CD4-positive, alpha-beta T cell (primary cell): ENCODE measurements around the gene OR52H1. TPM values are rescaled to one million over a fixed set of nuclear protein-coding genes. Genes with fewer than 3 reads are reported as not detected.
"Not testable (repeated sequence)": the region's sequence is repeated elsewhere in the genome, so short reads cannot be mapped to it uniquely, and the experiment has no call there.

Experiments
- ATAC-seq: fragments of 200-7000 bp; cut with Tn5 transposase; one replicate; pipeline ENCODE4 v1.10.0; 2022; ENCODE audit warnings: mild to moderate bottlenecking; ENCODE audit not compliant: poor library complexity
- CTCF ChIA-PET: fragments of 350-600 bp; sonication (Branson Sonifier 250); formaldehyde crosslinking; loops from one replicate; lab custom pipeline; 2021; ENCODE audit warnings: antibody characterized with exemption, inconsistent platforms; lab: Charles Lee
- POLR2A ChIA-PET: fragments of 350-600 bp; sonication (Branson Sonifier 250); formaldehyde crosslinking; loops from one replicate; lab custom pipeline; 2021; ENCODE audit warnings: antibody characterized with exemption, inconsistent platforms; lab: Charles Lee
- DNase-seq, 14 experiments: peaks; one replicate each; pipeline ENCODE4 v3.0.0-alpha.2; 2013 to 2020; ENCODE audit warnings: mixed read lengths in 2 of 14
- H3K27ac ChIP-seq, 2 donors: one replicate each; pipeline versions ENCODE4 v1.5.1 to v1.7.0; 2013; ENCODE audit warnings: low read length in 2 of 2, low read depth in 1 of 2, mild to moderate bottlenecking in 1 of 2
- H3K27me3 ChIP-seq, 2 experiments: 1 replicate in 1 of 2; 2 replicates in 1 of 2; pipeline versions ENCODE4 v1.6.1 to v1.7.0; 2013; ENCODE audit warnings: low read length in 2 of 2, control low read depth in 1 of 2, mild to moderate bottlenecking in 1 of 2, moderate library complexity in 1 of 2; ENCODE audit not compliant: insufficient read depth in 2 of 2, control insufficient read depth in 1 of 2
- H3K36me3 ChIP-seq: one replicate; pipeline ENCODE4 v1.6.1; 2013; ENCODE audit warnings: low read length, control low read depth; ENCODE audit not compliant: insufficient read depth
- H3K4me1 ChIP-seq: one replicate; pipeline ENCODE4 v1.6.1; 2013; ENCODE audit warnings: low read length, control low read depth; ENCODE audit not compliant: insufficient read depth
- H3K4me3 ChIP-seq: one replicate; pipeline ENCODE4 v1.5.1; 2013; ENCODE audit warnings: mild to moderate bottlenecking, low read length, moderate library complexity
- H3K9me3 ChIP-seq, 2 experiments: 1 replicate in 1 of 2; 2 replicates in 1 of 2; pipeline versions ENCODE4 v1.6.1 to v1.7.0; 2013; ENCODE audit warnings: low read length in 2 of 2, mild to moderate bottlenecking in 2 of 2, control low read depth in 1 of 2, moderate library complexity in 1 of 2; ENCODE audit not compliant: control insufficient read depth in 1 of 2, insufficient read depth in 1 of 2
- H3K27ac Mint-ChIP-seq: one replicate; pipeline ENCODE4 v1.8.0; 2020; ENCODE audit warnings: mixed read lengths
- H3K27me3 Mint-ChIP-seq: one replicate; pipeline ENCODE4 v1.8.0; 2021; ENCODE audit warnings: mixed read lengths
- H3K36me3 Mint-ChIP-seq: one replicate; pipeline ENCODE4 v1.8.0; 2021; ENCODE audit warnings: low read depth, mixed read lengths
- H3K4me1 Mint-ChIP-seq: one replicate; pipeline ENCODE4 v1.8.0; 2021; ENCODE audit warnings: low read depth, mixed read lengths
- H3K4me3 Mint-ChIP-seq: one replicate; pipeline ENCODE4 v1.8.0; 2020; ENCODE audit warnings: mild to moderate bottlenecking, mixed read lengths
- H3K9me3 Mint-ChIP-seq: one replicate; pipeline ENCODE4 v1.8.0; 2020; ENCODE audit warnings: mixed read lengths
- intact Hi-C, 2 experiments: fragments of 100-400 bp; cut with DNase I in 1 of 2; cut with micrococcal nuclease in 1 of 2; formaldehyde crosslinking; loops; one replicate each; pipeline versions ENCODE4 v1.15.1 to v1.9.0; 2023 to 2025; cut with DNase I, micrococcal nuclease
- total RNA-seq, 174 experiments: library from RNA in 2 of 174; stranded (reverse) in 2 of 174; gene quantifications; one replicate each; pipeline ENCODE4 v1.2.3 and lab custom pipeline; 2021 to 2026
- TF ChIP-seq, protein P1 (sequence below): fragments of 200-600 bp; IDR thresholded peaks from one replicate; pipeline ENCODE4 v1.8.0; 2022; ENCODE audit warnings: antibody characterized with exemption, mild to moderate bottlenecking

OR52H1 gene
- total RNA-seq, 2 experiments from 2014 or later = 0.22 TPM; not detected in 1

DNA sequence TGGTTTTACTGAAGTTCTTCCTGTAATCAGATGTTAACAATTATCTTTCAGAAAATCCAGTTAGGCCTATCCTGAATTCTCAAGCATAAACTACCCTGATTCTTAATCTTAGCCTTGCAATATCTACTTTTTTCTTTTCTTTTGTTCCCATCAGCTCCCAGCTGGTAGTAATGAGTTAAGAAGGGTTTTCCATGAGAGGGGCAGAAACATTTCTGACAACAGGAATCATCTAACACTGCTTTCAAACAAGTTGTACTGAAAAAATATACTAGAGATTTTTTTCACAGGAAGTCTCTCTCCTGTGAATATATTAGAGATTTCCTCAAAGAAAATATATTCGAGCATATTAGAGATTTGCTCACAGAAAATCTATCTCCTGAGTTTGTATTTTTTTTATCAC, 44.8 kb upstream of the OR52H1 start:
- Histone ChIP-seq H3K27me3 (peaks cover 0 to 8% of the 10 kb centered on the region in 2 experiments), H3K27ac (no peak overlapping the region), H3K9me3 (no peaks in the 10 kb centered on the region), H3K4me3 (no peak overlapping the region), H3K4me1 (peaks cover 8% of the 10 kb centered on the region), H3K36me3 (no peaks in the 10 kb centered on the region)
- Mint-ChIP-seq H3K4me1 (peaks cover 12% of the 10 kb centered on the region), H3K4me3 (no peak overlapping the region), H3K27me3 (peaks cover 14% of the 10 kb centered on the region), H3K9me3 (no peaks in the 10 kb centered on the region), H3K27ac (no peak overlapping the region), H3K36me3 (no peaks in the 10 kb centered on the region)
- TF ChIP-seq, protein P1, sequence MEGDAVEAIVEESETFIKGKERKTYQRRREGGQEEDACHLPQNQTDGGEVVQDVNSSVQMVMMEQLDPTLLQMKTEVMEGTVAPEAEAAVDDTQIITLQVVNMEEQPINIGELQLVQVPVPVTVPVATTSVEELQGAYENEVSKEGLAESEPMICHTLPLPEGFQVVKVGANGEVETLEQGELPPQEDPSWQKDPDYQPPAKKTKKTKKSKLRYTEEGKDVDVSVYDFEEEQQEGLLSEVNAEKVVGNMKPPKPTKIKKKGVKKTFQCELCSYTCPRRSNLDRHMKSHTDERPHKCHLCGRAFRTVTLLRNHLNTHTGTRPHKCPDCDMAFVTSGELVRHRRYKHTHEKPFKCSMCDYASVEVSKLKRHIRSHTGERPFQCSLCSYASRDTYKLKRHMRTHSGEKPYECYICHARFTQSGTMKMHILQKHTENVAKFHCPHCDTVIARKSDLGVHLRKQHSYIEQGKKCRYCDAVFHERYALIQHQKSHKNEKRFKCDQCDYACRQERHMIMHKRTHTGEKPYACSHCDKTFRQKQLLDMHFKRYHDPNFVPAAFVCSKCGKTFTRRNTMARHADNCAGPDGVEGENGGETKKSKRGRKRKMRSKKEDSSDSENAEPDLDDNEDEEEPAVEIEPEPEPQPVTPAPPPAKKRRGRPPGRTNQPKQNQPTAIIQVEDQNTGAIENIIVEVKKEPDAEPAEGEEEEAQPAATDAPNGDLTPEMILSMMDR = no peak
- no peak for ATAC-seq
- intact Hi-C loops = no loop called here
- DNase-seq = no peak
- CTCF ChIA-PET = no interaction called here
- POLR2A ChIA-PET = no interaction called here

DNA sequence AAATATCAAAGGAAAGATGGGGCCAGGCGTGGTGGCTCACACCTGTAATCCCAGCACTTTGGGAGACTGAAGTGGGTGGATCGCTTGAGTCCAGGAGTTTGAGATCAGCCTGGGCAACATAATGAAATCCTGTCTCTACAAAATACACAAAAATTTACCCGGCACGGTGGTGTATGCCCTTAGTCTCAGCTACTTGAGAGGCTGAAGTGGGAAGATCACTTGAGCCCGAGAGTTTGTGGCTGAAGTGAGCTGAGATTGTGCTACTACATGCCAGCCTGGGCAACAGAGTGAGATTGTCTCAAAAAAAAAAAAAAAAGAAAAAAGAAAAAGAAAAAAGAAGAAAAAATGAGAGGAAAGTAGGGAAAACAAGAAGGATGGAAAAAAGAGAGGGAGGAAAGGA, 44.3 kb upstream of the OR52H1 start:
- Mint-ChIP-seq H3K4me1 (peaks cover 12% of the 10 kb centered on the region), H3K36me3 (no peaks in the 10 kb centered on the region), H3K9me3 (no peaks in the 10 kb centered on the region), H3K4me3 (no peak overlapping the region), H3K27me3 (peaks cover 12% of the 10 kb centered on the region), H3K27ac (no peak overlapping the region)
- ATAC-seq (no peak), DNase-seq (no peak)
- intact Hi-C loops = no loop called here
- ChIA-PET POLR2A (interaction anchor here (0.8 kb wide), 1 partner anchor 786 kb away, joined by 3 read pairs; no protein-coding TSS in a partner anchor), CTCF (no interaction called here)
- Histone ChIP-seq H3K4me1 (peaks cover 8% of the 10 kb centered on the region), H3K9me3 (no peaks in the 10 kb centered on the region), H3K27me3 (peaks cover 0 to 8% of the 10 kb centered on the region in 2 experiments), H3K36me3 (no peaks in the 10 kb centered on the region), H3K27ac (no peak overlapping the region), H3K4me3 (no peak overlapping the region)
- TF ChIP-seq, protein P1 = no peak

GRCh38 chr11:5591613-5592012, 43.3 kb upstream of the OR52H1 start:
- no peaks in the 10 kb centered on the region for H3K9me3 ChIP-seq
- H3K36me3 Mint-ChIP-seq = no peaks in the 10 kb centered on the region
- H3K4me1 ChIP-seq = peaks cover 7% of the 10 kb centered on the region
- CTCF ChIA-PET = no interaction called here
- peaks cover 0 to under 1% of the 10 kb centered on the region in 2 experiments for H3K27me3 ChIP-seq
- H3K4me1 Mint-ChIP-seq = peaks cover 7% of the 10 kb centered on the region
- H3K27me3 Mint-ChIP-seq = peaks cover 3% of the 10 kb centered on the region
- intact Hi-C loops = no loop called here
- H3K27ac Mint-ChIP-seq = no peak overlapping the region
- DNase-seq = no peak
- no peak for ATAC-seq
- H3K36me3 ChIP-seq = no peaks in the 10 kb centered on the region
- H3K9me3 Mint-ChIP-seq = no peaks in the 10 kb centered on the region
- no peak overlapping the region for H3K4me3 Mint-ChIP-seq
- no peak overlapping the region for H3K4me3 ChIP-seq
- TF ChIP-seq, protein P1 = no peak
- POLR2A ChIA-PET = interaction anchor here (0.8 kb wide), 1 partner anchor 787 kb away, joined by 3 read pairs; no protein-coding TSS in a partner anchor
- H3K27ac ChIP-seq = no peak overlapping the region

DNA sequence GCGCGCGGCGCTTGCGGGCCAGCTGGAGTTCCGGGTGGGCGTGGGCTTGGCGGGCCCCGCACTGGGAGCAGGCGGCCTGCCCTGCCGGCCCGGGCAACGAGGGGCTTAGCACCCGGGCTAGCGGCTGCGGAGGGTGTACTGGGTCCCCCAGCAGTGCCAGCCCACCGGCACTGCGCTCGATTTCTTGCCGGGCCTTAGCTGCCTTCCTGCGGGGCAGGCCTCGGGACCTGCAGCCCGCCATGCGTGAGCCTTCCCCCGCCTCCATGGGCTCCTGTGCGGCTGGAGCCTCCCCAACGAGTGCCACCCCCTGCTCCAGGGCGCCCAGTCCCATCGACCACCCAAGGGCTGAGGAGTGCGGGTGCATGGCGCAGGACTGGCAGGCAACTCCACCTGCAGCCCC, 41.6 kb upstream of the OR52H1 start:
- CTCF ChIA-PET, POLR2A ChIA-PET, H3K9me3 Mint-ChIP-seq, H3K27me3 Mint-ChIP-seq, ATAC-seq, H3K27ac ChIP-seq, H3K27me3 ChIP-seq, H3K4me1 Mint-ChIP-seq, DNase-seq, H3K4me3 ChIP-seq, H3K9me3 ChIP-seq, H3K36me3 ChIP-seq, H3K36me3 Mint-ChIP-seq, intact Hi-C loops, H3K4me1 ChIP-seq, H3K4me3 Mint-ChIP-seq, H3K27ac Mint-ChIP-seq: not testable (repeated sequence)

- H3K9me3 Mint-ChIP-seq, H3K36me3 ChIP-seq, POLR2A ChIA-PET, H3K27me3 Mint-ChIP-seq, DNase-seq, H3K36me3 Mint-ChIP-seq, H3K9me3 ChIP-seq, intact Hi-C loops, H3K4me3 Mint-ChIP-seq, H3K4me1 ChIP-seq, H3K4me3 ChIP-seq, H3K27ac Mint-ChIP-seq, H3K27ac ChIP-seq, CTCF ChIA-PET, ATAC-seq, H3K4me1 Mint-ChIP-seq, H3K27me3 ChIP-seq: not testable (repeated sequence)
These were observed 36.1 kb upstream of the OR52H1 start for GRCh38 chr11:5584458-5584857.
